Naive thymus-derived CD4-positive, alpha-beta T cell (primary cell): Measurements from ENCODE around the gene RASIP1. TPM values are rescaled to one million over a fixed set of nuclear protein-coding genes. Genes with fewer than 3 reads are reported as not detected.

Experiments
- ATAC-seq: fragments of 150-1000 bp; cut with Tn5 transposase; 2 replicates; pipeline ENCODE4 v1.10.0; 2021; ENCODE audit warnings: mild to moderate bottlenecking, moderate library complexity
- CTCF ChIA-PET: fragments of 350-600 bp; sonication (Branson Sonifier 250); formaldehyde crosslinking; loops from one replicate; lab custom pipeline; 2021; ENCODE audit warnings: antibody characterized with exemption; lab: Charles Lee
- POLR2A ChIA-PET: fragments of 350-600 bp; sonication (Branson Sonifier 250); formaldehyde crosslinking; loops from one replicate; lab custom pipeline; 2021; ENCODE audit warnings: antibody characterized with exemption, inconsistent platforms; lab: Charles Lee
- DNase-seq, 9 donors: peaks; one replicate each; pipeline versions ENCODE4 v3.0.0 to v3.0.0-alpha.2; 2020 to 2022; ENCODE audit warnings: mixed read lengths in 1 of 9
- H3K27ac ChIP-seq: one replicate; pipeline ENCODE4 v1.7.0; 2013; ENCODE audit warnings: mild to moderate bottlenecking, low read depth, low read length, moderate library complexity
- H3K27me3 ChIP-seq, 2 donors: one replicate each; pipeline ENCODE4 v1.7.0; 2013; ENCODE audit warnings: low read length in 2 of 2, mild to moderate bottlenecking in 2 of 2, moderate library complexity in 2 of 2; ENCODE audit not compliant: control insufficient read depth in 2 of 2, insufficient read depth in 2 of 2
- H3K36me3 ChIP-seq, 3 experiments: 1 replicate in 2 of 3; 2 replicates in 1 of 3; pipeline ENCODE4 v1.7.0; 2013; ENCODE audit warnings: low read length in 3 of 3, mild to moderate bottlenecking in 3 of 3, moderate library complexity in 1 of 3; ENCODE audit not compliant: insufficient read depth in 3 of 3, control insufficient read depth in 2 of 3
- H3K4me1 ChIP-seq, 2 donors: one replicate each; pipeline ENCODE4 v1.7.0; 2013; ENCODE audit warnings: low read length in 2 of 2, mild to moderate bottlenecking in 2 of 2, moderate library complexity in 1 of 2; ENCODE audit not compliant: control insufficient read depth in 2 of 2, insufficient read depth in 2 of 2
- H3K4me3 ChIP-seq: 2 replicates; pipeline ENCODE4 v1.7.0; 2013; ENCODE audit warnings: mild to moderate bottlenecking, low read length
- H3K9me3 ChIP-seq, 3 experiments: 1 replicate in 2 of 3; 2 replicates in 1 of 3; pipeline ENCODE4 v1.7.0; 2013; ENCODE audit warnings: low read length in 3 of 3; ENCODE audit not compliant: control insufficient read depth in 2 of 3
- H3K27ac Mint-ChIP-seq, 9 donors: one replicate each; pipeline ENCODE4 v1.8.0; 2020 to 2022; ENCODE audit warnings: mixed read lengths in 9 of 9, mild to moderate bottlenecking in 8 of 9, moderate library complexity in 5 of 9, inconsistent platforms in 2 of 9
- H3K27me3 Mint-ChIP-seq, 5 donors: one replicate each; pipeline ENCODE4 v1.8.0; 2021 to 2022; ENCODE audit warnings: mixed read lengths in 5 of 5, mild to moderate bottlenecking in 1 of 5
- H3K36me3 Mint-ChIP-seq, 5 donors: one replicate each; pipeline ENCODE4 v1.8.0; 2020 to 2022; ENCODE audit warnings: mixed read lengths in 5 of 5, mild to moderate bottlenecking in 3 of 5, inconsistent platforms in 1 of 5
- H3K4me1 Mint-ChIP-seq, 7 donors: one replicate each; pipeline ENCODE4 v1.8.0; 2020 to 2022; ENCODE audit warnings: mixed read lengths in 7 of 7, mild to moderate bottlenecking in 3 of 7, inconsistent platforms in 1 of 7
- H3K4me3 Mint-ChIP-seq, 10 donors: one replicate each; pipeline ENCODE4 v1.8.0; 2020 to 2022; ENCODE audit warnings: mild to moderate bottlenecking in 10 of 10, mixed read lengths in 10 of 10, moderate library complexity in 6 of 10, inconsistent platforms in 2 of 10
- H3K9me3 Mint-ChIP-seq, 11 donors: one replicate each; pipeline ENCODE4 v1.8.0; 2020 to 2022; ENCODE audit warnings: mixed read lengths in 11 of 11, mild to moderate bottlenecking in 4 of 11, inconsistent platforms in 1 of 11, moderate library complexity in 1 of 11
- intact Hi-C, 2 donors: fragments of 100-400 bp; cut with micrococcal nuclease; formaldehyde crosslinking; loops; one replicate each; pipeline ENCODE4 v1.15.1; 2023
- polyA plus RNA-seq, 2 donors: library from polyadenylated mRNA; unstranded; fragments of 300-500 nt; fragmentation: Illumina TruSeq; gene quantifications; one replicate each; pipeline ENCODE4 v1.2.3, GENCODE V29; 2021
- total RNA-seq, 6 experiments: library from RNA in 5 of 6; stranded (reverse) in 5 of 6; gene quantifications; 1 replicate in 5 of 6; 2 replicates in 1 of 6; pipeline ENCODE4 v1.2.3 and lab custom pipeline; 2021 to 2026

RASIP1 gene
- total and polyA plus RNA-seq, 7 experiments from 2014 or later, result 0.12 to 0.65 (median 0.17) TPM; not detected in 3

GRCh38 chr19:48745208-48745995 lies 5.0 kb upstream of the RASIP1 start:
- Histone ChIP-seq H3K9me3 (no peaks in the 10 kb centered on the region), H3K36me3 (no peaks in the 10 kb centered on the region), H3K4me1 (peaks cover 5 to 12% of the 10 kb centered on the region in 2 donors), H3K4me3 (no peak overlapping the region), H3K27ac (no peak overlapping the region), H3K27me3 (peaks cover 0 to 2% of the 10 kb centered on the region in 2 donors)
- Mint-ChIP-seq H3K27ac (no peak overlapping the region), H3K9me3 (peaks cover 0 to 3% (median 0%) of the 10 kb centered on the region in 11 donors), H3K27me3 (peaks cover 6 to 16% (median 7%) of the 10 kb centered on the region in 5 donors), H3K36me3 (no peaks in the 10 kb centered on the region), H3K4me3 (peak overlapping the region in 1 of 10 donors; percentile 33), H3K4me1 (peaks cover 9 to 34% (median 15%) of the 10 kb centered on the region in 7 donors)
- ATAC-seq, result peak; percentile 85
- DNase-seq, result peak in 8 of 9 donors; percentile 38 to 70 (median 57)
- ChIA-PET POLR2A (interaction anchor here (0.8 kb wide), 1 partner anchor 55 kb away, joined by 4 read pairs; no protein-coding TSS in a partner anchor), CTCF (interaction anchor here (0.6 kb wide), 1 partner anchor 43 kb away, joined by 3 read pairs; no protein-coding TSS in a partner anchor)
- intact Hi-C loops, result no loop called here

- peaks cover 6 to 25% (median 7%) of the 10 kb centered on the region in 5 donors for H3K27me3 Mint-ChIP-seq
- Histone ChIP-seq H3K9me3 (no peaks in the 10 kb centered on the region), H3K27ac (no peak overlapping the region), H3K4me1 (peaks cover 9 to 26% of the 10 kb centered on the region in 2 donors), H3K36me3 (no peaks in the 10 kb centered on the region), H3K4me3 (no peak overlapping the region), H3K27me3 (peaks cover 0 to 2% of the 10 kb centered on the region in 2 donors)
- intact Hi-C loops, result no loop called here
- peaks cover 0 to 4% (median 0%) of the 10 kb centered on the region in 11 donors for H3K9me3 Mint-ChIP-seq
- H3K27ac Mint-ChIP-seq, result no peak overlapping the region
- ATAC-seq (no peak), DNase-seq (no peak)
- ChIA-PET POLR2A (no interaction called here), CTCF (no interaction called here)
- H3K4me3 Mint-ChIP-seq, result no peak overlapping the region
- H3K4me1 Mint-ChIP-seq, result peaks cover 12 to 36% (median 26%) of the 10 kb centered on the region in 7 donors
- H3K36me3 Mint-ChIP-seq, result no peaks in the 10 kb centered on the region
Observed at GRCh38 chr19:48742096-48742495, 1.7 kb upstream of the RASIP1 start.

- ATAC-seq (no peak), DNase-seq (peak in 1 of 9 donors; percentile 62)
- Histone ChIP-seq H3K27ac (no peak overlapping the region), H3K27me3 (peaks cover 0 to 2% of the 10 kb centered on the region in 2 donors), H3K4me3 (no peak overlapping the region), H3K4me1 (peaks cover 4 to 26% of the 10 kb centered on the region in 2 donors), H3K9me3 (no peaks in the 10 kb centered on the region), H3K36me3 (no peaks in the 10 kb centered on the region)
- no peaks in the 10 kb centered on the region for H3K36me3 Mint-ChIP-seq
- POLR2A ChIA-PET, result no interaction called here
- CTCF ChIA-PET, result no interaction called here
- intact Hi-C loops, result no loop called here
- H3K27me3 Mint-ChIP-seq, result peaks cover 5 to 25% (median 5%) of the 10 kb centered on the region in 5 donors
- peaks cover 0 to 4% (median 0%) of the 10 kb centered on the region in 11 donors for H3K9me3 Mint-ChIP-seq
- peaks cover 11 to 31% (median 25%) of the 10 kb centered on the region in 7 donors for H3K4me1 Mint-ChIP-seq
- peak overlapping the region in 9 of 10 donors; percentile 5 to 81 (median 42) for H3K4me3 Mint-ChIP-seq
- peak overlapping the region in 1 of 9 donors; percentile 43 for H3K27ac Mint-ChIP-seq
Observed at GRCh38 chr19:48741129-48741999, 954 bp upstream of the RASIP1 start.

- ChIA-PET POLR2A (interaction anchor here (0.6 to 2.0 kb wide), 8 partner anchors 14 to 226 kb away, joined by 3 to 9 read pairs (median 3); no protein-coding TSS in a partner anchor), CTCF (interaction anchor here (1.4 to 1.5 kb wide), 3 partner anchors 12 to 94 kb away, joined by 4 to 11 read pairs (median 10); partner anchors contain the start of gene CA11)
- Histone ChIP-seq H3K4me3 (peak overlapping the region; percentile 53), H3K4me1 (peaks cover 4 to 26% of the 10 kb centered on the region in 2 donors), H3K27me3 (no peaks in the 10 kb centered on the region), H3K27ac (peak overlapping the region; percentile 41), H3K36me3 (no peaks in the 10 kb centered on the region), H3K9me3 (no peaks in the 10 kb centered on the region)
- peak overlapping the region in 1 of 9 donors; percentile 41 for H3K27ac Mint-ChIP-seq
- peaks cover 0 to 20% (median 0%) of the 10 kb centered on the region in 5 donors for H3K27me3 Mint-ChIP-seq
- ATAC-seq (no peak), DNase-seq (no peak)
- H3K4me1 Mint-ChIP-seq, result peaks cover 7 to 22% (median 17%) of the 10 kb centered on the region in 7 donors
- intact Hi-C loops, result loop anchor here (1.0 to 5.0 kb wide), 7 partner anchors 13 to 247 kb away; partner anchors contain the start of genes BCAT2 (in 1 of the 2), CA11 (in 1 of the 2), FUT1 (in 1 of the 2) and FUT2 (in 1 of the 2)
- peak overlapping the region in 9 of 10 donors; percentile 32 to 77 (median 56) for H3K4me3 Mint-ChIP-seq
- H3K9me3 Mint-ChIP-seq, result peaks cover 0 to 2% (median 0%) of the 10 kb centered on the region in 11 donors
- H3K36me3 Mint-ChIP-seq, result no peaks in the 10 kb centered on the region
Observed at GRCh38 chr19:48739404-48740163, 826 bp downstream of the RASIP1 start.

GRCh38 chr19:48738557-48739403 lies 1.6 kb downstream of the RASIP1 start:
- Mint-ChIP-seq H3K27me3 (peaks cover 0 to 20% (median 0%) of the 10 kb centered on the region in 5 donors), H3K4me1 (peaks cover 7 to 22% (median 17%) of the 10 kb centered on the region in 7 donors), H3K9me3 (peaks cover 0 to 2% (median 0%) of the 10 kb centered on the region in 11 donors), H3K4me3 (peak overlapping the region in 9 of 10 donors; percentile 48 to 74 (median 66)), H3K36me3 (no peaks in the 10 kb centered on the region), H3K27ac (peak overlapping the region in 7 of 9 donors; percentile 17 to 68 (median 52))
- Histone ChIP-seq H3K27me3 (no peaks in the 10 kb centered on the region), H3K9me3 (no peaks in the 10 kb centered on the region), H3K36me3 (no peaks in the 10 kb centered on the region), H3K4me3 (peak overlapping the region; percentile 53), H3K4me1 (peaks cover 4 to 26% of the 10 kb centered on the region in 2 donors), H3K27ac (peak overlapping the region; percentile 41)
- DNase-seq (peak; percentile 73 to 95 (median 84)), ATAC-seq (peak; percentile 97)
- intact Hi-C loops, result loop anchor here (1.0 to 5.0 kb wide), 11 partner anchors 13 to 246 kb away; partner anchors contain the start of genes CA11 (in 2 of the 2), BCAT2 (in 1 of the 2), FUT1 (in 1 of the 2) and FUT2 (in 1 of the 2)
- CTCF ChIA-PET, result interaction anchor here (0.7 to 1.5 kb wide), 4 partner anchors 13 to 93 kb away, joined by 3 to 11 read pairs (median 7); partner anchors contain the start of gene CA11
- POLR2A ChIA-PET, result interaction anchor here (0.6 to 2.0 kb wide), 7 partner anchors 13 to 227 kb away, joined by 3 to 9 read pairs (median 3); no protein-coding TSS in a partner anchor
